HepG2 (cell line): ENCODE results near the gene ATP8B1. TPM values are rescaled to one million over a fixed set of nuclear protein-coding genes. Genes with fewer than 3 reads are reported as not detected.

Experiments
- ATAC-seq: fragments of 200-7000 bp; cut with Tn5 transposase; 3 replicates; pipeline ENCODE4 v1.9.1; 2020; ENCODE audit warnings: mild to moderate bottlenecking, moderate library complexity
- BruUV-seq: library from RNA; stranded (reverse); fragments of 400-500 nt; replicated peaks from 2 replicates; lab custom pipeline; 2021; lab: Mats Ljungman, UMichigan
- CTCF ChIA-PET: fragments of 300-600 bp; formaldehyde crosslinking; extraction: SDS; loops from one replicate; lab custom pipeline; 2021; ENCODE audit warnings: low total read pairs, inconsistent platforms, low intra/inter-chr PET ratio; lab: Yijun Ruan, JAX
- POLR2A ChIA-PET: fragments of 350-600 bp; sonication (Branson Sonifier 250); formaldehyde crosslinking; loops from one replicate; lab custom pipeline; 2020; ENCODE audit warnings: antibody characterized with exemption, inconsistent platforms; lab: Yijun Ruan, JAX
- DNase-seq: peaks from one replicate; pipeline ENCODE4 v3.0.0-alpha.2; 2015; ENCODE audit warnings: low spot score
- FAIRE-seq: peaks from 3 replicates; lab custom pipeline; 2011; peaks lifted over from hg19 to GRCh38; lab: Jason Lieb, UNC
- H2AFZ ChIP-seq: one replicate; pipeline ENCODE4 v1.6.1; 2011; ENCODE audit warnings: low read length, inconsistent platforms
- H3K27ac ChIP-seq: fragments of 300-600 bp; 3 replicates; pipeline ENCODE4 v1.8.0; 2011; ENCODE audit warnings: mixed run types, mild to moderate bottlenecking, mixed read lengths, low read length, inconsistent platforms; ENCODE audit not compliant: insufficient read depth; ENCODE audit errors: extremely low read length
- H3K27me3 ChIP-seq, 2 experiments: fragments of 200-600 bp in 1 of 2; 2 replicates in 1 of 2; 3 replicates in 1 of 2; pipeline versions ENCODE4 v1.6.0 to v1.8.0; 2011; ENCODE audit warnings: low read length in 2 of 2, mild to moderate bottlenecking in 2 of 2, moderate library complexity in 2 of 2, inconsistent platforms in 1 of 2; ENCODE audit not compliant: insufficient read depth in 2 of 2, control insufficient read depth in 1 of 2
- H3K36me3 ChIP-seq, 2 experiments: fragments of 200-600 bp in 1 of 2; replicated peaks in 1 of 2; 2 replicates in 1 of 2; 3 replicates in 1 of 2; pipeline versions ENCODE4 v1.5.1 to v1.8.0; 2011; ENCODE audit warnings: low read length in 2 of 2, inconsistent platforms in 1 of 2; ENCODE audit not compliant: insufficient read depth in 2 of 2, control insufficient read depth in 1 of 2
- H3K4me1 ChIP-seq: 2 replicates; pipeline ENCODE4 v1.5.1; 2012; ENCODE audit warnings: low read length, inconsistent platforms; ENCODE audit not compliant: insufficient read depth
- H3K4me2 ChIP-seq: 2 replicates; pipeline ENCODE4 v1.6.0; 2011; ENCODE audit warnings: low read depth, low read length, inconsistent platforms
- H3K4me3 ChIP-seq, 3 experiments: fragments of 200-600 bp in 1 of 3; sonication (generic), shearing (Covaris generic) in 1 of 3; replicated peaks in 1 of 3; 2 replicates each; pipeline ENCODE4 v1.5.1; 2011 to 2016; ENCODE audit warnings: low read length in 3 of 3, inconsistent platforms in 2 of 3, low read depth in 2 of 3, mild to moderate bottlenecking in 2 of 3, control low read depth in 1 of 3, mixed read lengths in 1 of 3; ENCODE audit not compliant: insufficient read depth in 1 of 3
- H3K79me2 ChIP-seq: one replicate; pipeline ENCODE4 v1.6.1; 2011; ENCODE audit warnings: low read length, inconsistent platforms; ENCODE audit not compliant: insufficient read depth
- H3K9ac ChIP-seq: 2 replicates; pipeline ENCODE4 v1.6.0; 2011; ENCODE audit warnings: mild to moderate bottlenecking, low read depth, low read length, inconsistent platforms; ENCODE audit not compliant: insufficient read depth
- H3K9me3 ChIP-seq: 2 replicates; pipeline ENCODE4 v1.5.1; 2012; ENCODE audit warnings: mild to moderate bottlenecking, low read length
- H4K20me1 ChIP-seq: 2 replicates; pipeline ENCODE4 v1.6.0; 2011; ENCODE audit warnings: inconsistent platforms, mild to moderate bottlenecking, low read length, moderate library complexity; ENCODE audit not compliant: insufficient read depth
- ATM ChIP-seq: fragments of 450-650 bp; IDR thresholded peaks from 2 replicates; pipeline ENCODE4 v1.7.1; 2017; ENCODE audit warnings: mild to moderate bottlenecking, borderline replicate concordance
- ESRRA ChIP-seq: sonication (generic); formaldehyde crosslinking; IDR thresholded peaks from 2 replicates; pipeline ENCODE4 v1.5.1; 2020; ENCODE audit warnings: mild to moderate bottlenecking, low read depth, missing genetic modification reagents
- HCFC1 ChIP-seq: fragments of 150-350 bp; IDR thresholded peaks from 2 replicates; pipeline ENCODE4 v1.6.1; 2014; ENCODE audit warnings: low read depth, low read length
- HMG20B ChIP-seq: conservative IDR thresholded peaks from 2 replicates; pipeline ENCODE4 v1.6.1; 2016; ENCODE audit warnings: missing genetic modification reagents, missing compliant biosample characterization
- RFX1 ChIP-seq: fragments of 450-650 bp; IDR thresholded peaks from 2 replicates; pipeline ENCODE4 v1.6.1; 2017
- RORA ChIP-seq: sonication (generic); formaldehyde crosslinking; IDR thresholded peaks from 2 replicates; pipeline ENCODE4 v1.5.0; 2020; ENCODE audit warnings: mild to moderate bottlenecking, missing genetic modification reagents, moderate library complexity
- SOX5 ChIP-seq: IDR thresholded peaks from 2 replicates; pipeline ENCODE4 v1.6.1; 2016; ENCODE audit warnings: borderline replicate concordance
- TOE1 ChIP-seq: sonication (generic); formaldehyde crosslinking; IDR thresholded peaks from 2 replicates; pipeline ENCODE4 v1.4.0; 2020; ENCODE audit warnings: mild to moderate bottlenecking, missing genetic modification reagents
- ZNF17 ChIP-seq: sonication (generic); formaldehyde crosslinking; IDR thresholded peaks from 2 replicates; pipeline ENCODE4 v1.5.0; 2020; ENCODE audit warnings: mild to moderate bottlenecking, missing genetic modification reagents
- ZNF180 ChIP-seq: sonication (generic); formaldehyde crosslinking; IDR thresholded peaks from 2 replicates; pipeline ENCODE4 v1.4.0; 2020; ENCODE audit warnings: low read depth, missing genetic modification reagents, borderline replicate concordance
- ZNF274 ChIP-seq: sonication (generic); formaldehyde crosslinking; IDR thresholded peaks from 2 replicates; pipeline ENCODE4 v1.5.1; 2020; ENCODE audit warnings: mild to moderate bottlenecking, missing genetic modification reagents
- ZNF337 ChIP-seq: sonication (generic); formaldehyde crosslinking; IDR thresholded peaks from 2 replicates; pipeline ENCODE4 v1.5.1; 2020; ENCODE audit warnings: missing genetic modification reagents, low read depth, mild to moderate bottlenecking, borderline replicate concordance
- ZNF430 ChIP-seq: sonication (generic); formaldehyde crosslinking; IDR thresholded peaks from 2 replicates; pipeline ENCODE4 v1.9.0; 2021; ENCODE audit warnings: mild to moderate bottlenecking, missing genetic modification reagents
- ZNF496 ChIP-seq: sonication (generic); formaldehyde crosslinking; IDR thresholded peaks from 2 replicates; pipeline ENCODE4 v1.8.1; 2023; ENCODE audit warnings: mild to moderate bottlenecking, moderate library complexity, missing genetic modification reagents; ENCODE audit not compliant: insufficient replicate concordance
- ZNF557 ChIP-seq: sonication (generic); formaldehyde crosslinking; IDR thresholded peaks from 2 replicates; pipeline ENCODE4 v1.4.0; 2020; ENCODE audit warnings: missing genetic modification reagents
- ZNF660 ChIP-seq: sonication (generic); formaldehyde crosslinking; IDR thresholded peaks from 2 replicates; pipeline ENCODE4 v1.5.1; 2020; ENCODE audit warnings: mild to moderate bottlenecking, low read depth, missing genetic modification reagents, borderline replicate concordance
- ZNF766 ChIP-seq: sonication (generic); formaldehyde crosslinking; IDR thresholded peaks from 2 replicates; pipeline ENCODE4 v1.5.0; 2020; ENCODE audit warnings: missing genetic modification reagents, borderline replicate concordance
- ZNF850 ChIP-seq: sonication (generic); formaldehyde crosslinking; conservative IDR thresholded peaks from 2 replicates; pipeline ENCODE4 v1.9.0; 2021; ENCODE audit warnings: mild to moderate bottlenecking, missing genetic modification reagents
- ZSCAN20 ChIP-seq: sonication (generic); formaldehyde crosslinking; IDR thresholded peaks from 2 replicates; pipeline ENCODE4 v1.4.0; 2020; ENCODE audit warnings: missing genetic modification reagents, mild to moderate bottlenecking, borderline replicate concordance
- whole genome bisulfite sequencing: methylation state at CpG from one replicate; pipeline ENCODE4 v1.1.6; 2017; ENCODE audit warnings: low lambda C conversion rate; 5-methylcytosine and 5-hydroxymethylcytosine counted together
- in situ Hi-C: cut with HindIII; loops from 2 replicates; pipeline ENCODE4 v1.10.0; 2017; ENCODE audit warnings: low pct_unique_long_range_greater_than_20kb; ENCODE audit not compliant: extremely low pct_ligation_motif_present
- intact Hi-C: fragments of 100-400 bp; cut with micrococcal nuclease; formaldehyde crosslinking; loops from one replicate; pipeline ENCODE4 v1.10.0; 2022; ENCODE audit not compliant: unreplicated experiment
- polyA plus RNA-seq, 8 experiments: library from polyadenylated mRNA; depleted of rRNA in 3 of 8; stranded (reverse) in 7 of 8; unstranded in 1 of 8; fragments of >200 nt; fragmentation: Illumina TruSeq in 4 of 8; extraction: Trizol in 4 of 8; gene quantifications; 2 replicates each; pipeline versions ENCODE4 v1.2.1 to v1.2.3, GENCODE V29; 2011 to 2016; ENCODE audit warnings: low read depth in 4 of 8, missing spikeins in 1 of 8, mixed read lengths in 1 of 8; ENCODE audit not compliant: insufficient read depth in 1 of 8
- total RNA-seq, 5 experiments: library from RNA; depleted of rRNA; stranded (reverse); fragments of >200 nt; fragmentation: Illumina TruSeq; extraction: Trizol; gene quantifications; 2 replicates each; pipeline ENCODE4 v1.2.3, GENCODE V29; 2016; ENCODE audit warnings: low read depth in 1 of 5
- TF ChIP-seq, protein P1 (sequence below): IDR thresholded peaks from 2 replicates; pipeline ENCODE4 v1.6.1; 2012; ENCODE audit warnings: low read depth, low read length, improper control_type of control experiment

ATP8B1 gene
- total and polyA plus RNA-seq, 2 of the 13 experiments (the other 11 are each of a cell fraction or from before 2014, with no cell fraction given): 2.8 to 4.0 TPM

DNA sequence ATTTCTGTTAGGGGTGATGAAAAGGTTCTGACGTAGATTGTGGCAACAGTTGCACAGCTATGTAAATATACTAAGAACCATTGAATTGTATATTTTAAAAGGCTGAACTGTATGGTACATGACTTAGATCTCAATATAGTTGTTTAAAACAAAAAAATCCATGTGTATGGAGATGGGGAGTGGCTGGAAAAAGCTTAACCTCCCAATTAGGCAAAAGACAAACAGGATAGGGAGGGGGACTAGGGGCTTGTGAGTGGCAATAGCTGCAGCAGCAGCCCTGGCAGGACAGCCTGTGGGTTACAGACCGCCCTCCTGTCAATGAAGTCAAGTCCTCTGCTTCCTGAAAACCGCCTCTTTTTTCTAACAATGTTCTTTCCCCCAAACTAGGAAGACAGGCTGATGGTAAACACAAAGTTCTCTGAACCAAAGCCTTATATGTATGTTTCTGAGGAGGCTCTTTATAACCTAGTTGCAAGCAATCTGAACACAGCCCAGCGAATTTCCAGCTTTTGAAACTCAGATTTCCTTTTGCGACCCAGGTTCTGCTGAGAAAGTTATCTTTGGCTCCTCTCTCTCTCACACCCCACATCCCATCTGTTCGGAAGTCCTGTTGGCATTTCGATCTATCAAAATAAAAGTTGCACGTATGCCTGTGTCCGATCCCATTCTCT, 10.3 kb downstream of the ATP8B1 start:
- no peak overlapping the region for H3K4me2 ChIP-seq
- H4K20me1 ChIP-seq: no peaks in the 10 kb centered on the region
- no peaks in the 10 kb centered on the region for H3K27me3 ChIP-seq
- ChIA-PET CTCF (no interaction called here), POLR2A (no interaction called here)
- BruUV-seq: no TSS peak
- H3K27ac ChIP-seq: peak overlapping the region; percentile 15
- FAIRE-seq: no peak
- peaks cover 73% of the 10 kb centered on the region for H3K4me1 ChIP-seq
- no peak overlapping the region for H3K9ac ChIP-seq
- 85% methylated on average over 8 of the region's 9 CpGs for WGBS
- H3K79me2 ChIP-seq: peaks cover 16% of the 10 kb centered on the region
- intact Hi-C loops: no loop called here
- no peak overlapping the region for H3K4me3 ChIP-seq
- H3K9me3 ChIP-seq: no peaks in the 10 kb centered on the region
- no peaks in the 10 kb centered on the region for H3K36me3 ChIP-seq
- TF ChIP-seq ZNF496 (CRISPR knock-in tag) (no peak), ESRRA (no peak), ZNF430 (CRISPR knock-in tag) (no peak), ZNF557 (CRISPR knock-in tag) (no peak), ZNF850 (no peak), ZNF274 (no peak), TOE1 (CRISPR knock-in tag) (no peak), RFX1 (no peak), ZNF660 (CRISPR knock-in tag) (no peak), ZNF337 (CRISPR knock-in tag) (no peak), HMG20B (CRISPR knock-in tag) (no peak), ZNF180 (CRISPR knock-in tag) (no peak), ATM (no peak), ZSCAN20 (CRISPR knock-in tag) (no peak), HCFC1 (no peak), ZNF766 (CRISPR knock-in tag) (no peak), RORA (CRISPR knock-in tag) (no peak), ZNF17 (CRISPR knock-in tag) (no peak), SOX5 (CRISPR knock-in tag) (no peak)
- TF ChIP-seq, protein P1, sequence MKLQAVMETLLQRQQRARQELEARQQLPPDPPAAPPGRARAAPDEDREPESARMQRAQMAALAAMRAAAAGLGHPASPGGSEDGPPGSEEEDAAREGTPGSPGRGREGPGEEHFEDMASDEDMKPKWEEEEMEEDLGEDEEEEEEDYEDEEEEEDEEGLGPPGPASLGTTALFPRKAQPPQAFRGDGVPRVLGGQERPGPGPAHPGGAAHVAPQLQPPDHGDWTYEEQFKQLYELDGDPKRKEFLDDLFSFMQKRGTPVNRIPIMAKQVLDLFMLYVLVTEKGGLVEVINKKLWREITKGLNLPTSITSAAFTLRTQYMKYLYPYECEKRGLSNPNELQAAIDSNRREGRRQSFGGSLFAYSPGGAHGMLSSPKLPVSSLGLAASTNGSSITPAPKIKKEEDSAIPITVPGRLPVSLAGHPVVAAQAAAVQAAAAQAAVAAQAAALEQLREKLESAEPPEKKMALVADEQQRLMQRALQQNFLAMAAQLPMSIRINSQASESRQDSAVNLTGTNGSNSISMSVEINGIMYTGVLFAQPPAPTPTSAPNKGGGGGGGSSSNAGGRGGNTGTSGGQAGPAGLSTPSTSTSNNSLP: no peak
- TF ChIP-seq, all 625 proteins: peak for 0
- H2AFZ ChIP-seq: no peak overlapping the region
- ATAC-seq (no peak), DNase-seq (no peak)
- in situ Hi-C loops: no loop called here
